Left lobe of liver (tissue), 2 donors: Measurements from ENCODE around the gene MAP3K10. TPM values are rescaled to one million over a fixed set of nuclear protein-coding genes. Genes with fewer than 3 reads are reported as not detected.
"Not testable (repeated sequence)": the region's sequence is repeated elsewhere in the genome, so short reads cannot be mapped to it uniquely, and the experiment has no call there.

Experiments
- ATAC-seq: fragments of 200-7000 bp; cut with Tn5 transposase; one replicate; pipeline ENCODE4 v1.9.1; 2020; ENCODE audit warnings: mild to moderate bottlenecking, moderate library complexity
- DNase-seq: peaks from one replicate; pipeline ENCODE4 v3.0.0-alpha.2; 2020; ENCODE audit warnings: low spot score
- total RNA-seq: library from RNA; stranded (reverse); gene quantifications from one replicate; pipeline ENCODE4 v1.2.1, GENCODE V29; 2021
- donor health status: DM: no; HTN: no; CAD: no; lungs with moderate emphysema.
- donor health status: DM: no; HTN: yes; CAD: no.

The MAP3K10 gene
- 7.7 TPM for total RNA-seq

DNA sequence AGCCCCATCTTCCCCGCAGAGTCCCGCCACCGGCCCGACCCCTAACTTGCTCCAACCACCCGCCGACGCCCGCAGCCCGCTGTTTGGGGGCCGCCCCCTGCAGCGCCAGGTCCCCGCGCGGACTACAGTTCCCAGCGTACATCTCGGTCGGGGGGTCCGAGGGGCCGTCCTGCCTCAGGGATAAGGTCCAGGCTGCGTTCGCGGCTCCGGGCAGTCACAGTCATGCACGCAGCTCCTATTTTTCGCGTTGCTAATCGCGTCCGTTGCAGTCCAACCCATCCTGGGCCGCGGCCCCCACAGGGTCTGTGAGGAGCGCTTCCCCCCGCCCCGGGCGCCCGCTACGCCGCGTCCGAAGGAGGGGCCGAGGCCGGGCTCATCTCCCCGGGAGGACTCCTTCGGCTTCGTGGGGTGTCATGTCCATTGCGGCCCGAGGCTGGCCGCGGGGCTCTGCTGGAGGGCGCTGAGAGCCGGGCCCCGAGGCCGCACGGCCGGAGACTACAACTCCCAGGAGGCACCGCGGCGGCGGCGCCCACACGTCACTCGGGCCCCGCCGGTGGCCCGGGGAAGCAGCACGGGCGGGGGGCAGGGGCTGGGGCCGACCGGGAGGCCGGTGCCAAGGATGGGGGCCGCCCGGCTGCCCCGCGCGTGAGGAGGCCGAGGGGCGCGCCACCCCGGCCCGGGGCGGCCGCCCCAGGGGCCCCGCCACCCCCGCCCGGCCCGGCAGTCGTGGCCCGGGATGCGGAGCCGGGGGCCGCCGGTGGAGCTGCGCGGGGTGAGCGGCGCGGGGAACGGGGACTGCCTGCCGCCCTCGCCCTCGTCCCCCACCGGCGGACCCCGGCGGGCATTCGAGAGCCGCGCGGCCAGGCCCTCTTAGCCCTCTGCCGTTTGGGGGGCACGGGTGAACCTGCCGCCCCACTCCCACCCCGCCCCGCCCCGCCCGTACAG is at the start of gene MAP3K10:
Gene MAP3K10 (plus strand): TSS at position 536 of the 945 bp plus-strand sequence. CDS start 606 bp downstream, outside the sequence.
- DNase-seq = peak; percentile 81
- peak; percentile 93 for ATAC-seq

DNA sequence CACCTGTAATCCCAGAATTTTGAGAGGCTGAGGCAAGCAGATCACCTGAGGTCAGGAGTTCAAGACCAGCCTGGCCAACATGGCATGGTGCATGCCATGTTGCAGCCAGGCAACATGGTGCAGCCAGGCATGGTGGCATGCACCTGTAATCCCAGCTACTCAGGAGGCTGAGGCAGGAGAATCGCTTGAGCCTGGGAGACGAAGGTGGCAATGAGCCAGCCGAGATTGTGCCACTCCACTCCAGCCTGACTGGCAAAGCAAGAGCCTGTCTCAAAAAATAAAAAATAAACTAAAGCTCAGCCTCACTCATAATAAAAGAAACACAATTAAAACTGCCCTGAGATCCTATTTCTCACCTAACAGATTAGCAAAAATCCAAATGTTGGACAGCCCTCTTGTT is 49.7 kb upstream of the MAP3K10 start:
- peak; percentile 60 for DNase-seq
- peak; percentile 39 for ATAC-seq

DNA sequence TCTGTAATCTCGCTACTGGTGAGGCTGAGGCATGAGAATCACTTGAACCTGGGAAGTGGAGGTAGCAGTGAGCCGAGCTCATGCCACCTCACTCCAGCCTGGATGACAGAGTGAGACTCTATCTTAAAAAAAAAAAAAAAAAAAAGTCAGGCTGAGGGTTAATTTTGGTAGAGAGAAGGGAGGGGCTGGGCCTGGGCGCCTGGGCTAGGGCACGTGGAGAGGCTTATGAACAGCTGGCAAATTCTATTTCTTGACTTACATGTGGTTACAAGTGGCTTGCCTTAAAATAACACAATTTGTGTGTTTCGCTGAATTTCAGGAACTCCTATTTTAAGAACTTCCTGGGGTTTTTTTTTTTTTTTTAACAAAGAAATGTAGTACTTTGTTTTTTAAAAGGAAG is 47.6 kb upstream of the MAP3K10 start:
- DNase-seq (no peak), ATAC-seq (no peak)

DNA sequence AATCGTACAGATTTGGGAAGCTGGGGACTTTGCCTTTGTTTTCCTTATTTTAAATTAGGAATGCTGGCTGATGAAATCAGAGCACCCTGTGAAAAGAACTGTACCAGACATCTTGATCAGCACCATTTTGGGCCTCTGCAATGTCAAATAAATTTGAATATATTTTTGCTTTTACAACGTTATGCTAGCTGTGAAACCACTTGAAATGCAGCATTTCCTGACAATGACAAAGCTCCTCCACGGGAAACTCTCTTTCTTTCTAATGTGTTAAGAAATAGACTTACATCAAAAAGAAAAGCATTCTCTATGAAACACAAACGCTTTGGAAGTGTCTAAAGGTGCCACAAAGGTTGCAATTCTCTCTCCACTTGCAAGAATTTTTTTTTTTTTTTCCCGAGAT is 47.1 kb upstream of the MAP3K10 start:
- DNase-seq (no peak), ATAC-seq (no peak)

DNA sequence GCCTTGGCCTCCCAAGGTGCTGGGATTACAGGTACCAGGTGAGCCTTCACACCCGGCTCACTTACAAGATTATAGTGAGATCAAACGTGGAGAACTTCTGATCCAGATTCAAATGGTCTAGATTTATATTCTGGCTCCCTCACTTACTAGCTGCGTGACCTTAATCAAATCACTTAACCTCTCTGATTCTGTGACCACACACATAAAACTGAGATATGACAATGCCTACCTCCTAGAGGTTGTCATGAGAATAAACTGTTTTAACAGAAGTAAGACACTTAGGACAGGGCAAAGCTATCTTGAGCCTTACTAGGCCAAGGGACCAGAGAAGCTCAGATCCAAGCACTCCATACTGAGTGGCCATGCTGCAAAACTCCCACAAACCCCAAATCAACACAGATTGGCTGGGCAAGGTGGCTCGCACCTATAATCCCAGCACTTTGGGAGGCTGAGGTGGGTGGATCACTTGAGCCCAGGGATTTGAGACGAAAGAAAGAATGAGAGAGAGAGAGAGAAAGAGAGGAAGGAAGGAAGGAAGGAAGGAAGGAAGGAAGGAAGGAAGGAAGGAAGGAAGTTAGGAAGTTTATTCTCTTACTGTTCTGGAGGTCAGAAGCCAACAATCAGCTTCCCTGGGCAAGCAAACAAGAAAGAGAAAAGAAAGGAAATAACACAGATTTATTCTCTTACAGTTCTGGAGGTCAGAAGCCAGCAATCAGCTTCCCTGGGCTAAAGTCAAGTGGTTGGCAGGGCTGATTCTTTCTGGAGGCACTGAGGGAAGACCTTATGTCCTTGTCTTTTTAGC is 46.1 kb upstream of the MAP3K10 start:
- no peak for DNase-seq
- ATAC-seq = no peak

DNA sequence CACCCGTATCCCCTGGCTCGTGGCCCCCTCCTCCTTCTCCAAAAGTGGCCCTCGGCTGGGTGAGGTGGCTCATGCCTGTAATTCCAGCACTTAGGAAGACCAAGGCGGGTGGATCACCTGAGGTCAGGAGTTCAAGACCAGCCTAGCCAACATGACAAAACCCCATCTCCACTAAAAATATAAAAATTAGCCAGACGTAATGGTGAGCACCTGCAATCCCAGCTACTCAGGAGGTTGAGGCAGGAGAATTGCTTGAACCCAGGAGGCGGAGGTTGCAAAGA is 45.5 kb upstream of the MAP3K10 start:
- ATAC-seq, DNase-seq: not testable (repeated sequence)

DNA sequence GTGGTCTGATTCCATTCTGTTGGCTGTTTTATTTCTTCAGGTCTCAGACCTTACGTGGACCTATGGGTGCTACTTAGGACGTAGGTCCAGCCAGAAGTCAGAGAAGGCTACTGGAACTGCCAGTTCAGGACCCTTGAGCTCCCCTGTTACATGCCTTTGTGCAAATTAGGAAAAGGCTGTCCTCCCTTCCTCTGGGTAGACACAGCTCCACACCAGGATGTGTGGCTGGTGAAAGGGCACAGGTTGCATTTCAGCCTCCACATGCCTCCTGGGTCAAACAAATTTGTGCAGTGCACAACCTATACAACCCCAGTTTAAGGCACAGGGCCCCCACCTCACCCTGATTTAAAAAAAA is 43.9 kb upstream of the MAP3K10 start:
- DNase-seq (no peak), ATAC-seq (no peak)

DNA sequence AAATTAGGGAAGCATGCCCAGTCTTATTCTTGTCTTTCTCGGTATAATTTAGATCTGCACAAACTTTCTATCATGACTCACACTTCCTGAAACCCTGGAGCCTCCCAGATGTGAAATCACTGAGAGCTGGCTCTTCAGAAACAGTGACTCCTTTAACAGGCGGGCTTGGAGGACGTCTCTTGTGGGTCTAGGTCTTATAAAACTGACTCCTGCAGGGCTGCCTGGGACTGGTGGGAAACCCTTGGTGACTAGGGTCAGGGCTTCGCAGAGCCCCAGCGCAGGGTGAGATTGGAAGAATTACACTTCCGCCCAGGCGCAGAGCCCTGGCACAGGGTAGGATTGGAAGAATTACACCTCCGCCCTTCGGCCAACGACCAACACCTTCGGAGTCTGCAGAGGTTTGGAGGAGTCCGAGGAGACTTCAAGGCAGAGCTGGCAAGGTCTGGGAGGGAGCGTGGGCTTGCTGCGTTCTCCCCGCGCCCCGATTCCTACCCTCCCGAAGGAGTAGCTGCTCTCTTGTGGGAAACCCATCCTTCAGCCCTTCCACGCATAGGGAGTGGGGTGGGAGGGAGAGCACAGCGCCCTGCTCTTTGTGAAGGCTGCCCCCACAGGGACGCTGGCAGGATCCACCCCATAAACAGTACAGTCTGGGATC is 43.4 kb upstream of the MAP3K10 start:
- DNase-seq (peak; percentile 37), ATAC-seq (no peak)

DNA sequence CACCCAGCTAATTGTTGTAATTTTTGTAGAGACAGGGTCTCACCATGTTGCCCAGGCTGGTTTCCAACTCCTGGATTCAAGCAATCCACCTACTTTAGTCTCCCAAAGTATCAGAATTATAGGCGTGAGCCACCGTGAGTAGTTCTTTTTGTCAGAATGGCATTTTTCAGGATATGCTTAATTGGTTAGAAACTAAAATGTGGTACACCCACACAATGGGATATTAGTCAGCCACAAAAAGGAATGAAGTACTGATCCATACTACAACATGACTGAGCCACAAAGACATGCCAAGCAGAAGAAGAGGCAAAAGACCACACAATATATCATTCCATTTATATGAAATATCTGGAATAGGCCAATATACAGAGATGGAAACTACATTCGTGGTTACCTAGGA is 41.7 kb upstream of the MAP3K10 start:
- no peak for ATAC-seq

DNA sequence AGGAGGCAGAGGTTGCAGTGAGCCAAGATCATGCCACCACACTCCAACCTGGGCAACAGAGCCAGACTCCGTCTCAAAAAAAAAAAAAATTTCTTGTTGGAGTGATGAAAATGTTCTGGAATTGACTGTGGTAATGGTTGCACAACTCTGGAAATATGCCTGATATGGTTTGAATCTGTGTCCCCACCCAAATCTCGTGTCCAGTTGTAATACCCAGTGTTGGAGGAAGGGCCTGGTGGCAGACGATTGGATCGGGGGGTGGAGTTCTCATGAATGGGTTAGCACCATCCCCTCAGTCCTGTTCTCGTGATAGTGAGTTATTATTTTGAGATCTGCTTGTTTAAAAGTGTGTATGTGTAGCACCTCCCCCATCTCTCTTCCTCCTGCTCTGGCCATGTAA is 41.1 kb upstream of the MAP3K10 start:
- no peak for ATAC-seq
- peak; percentile 4 for DNase-seq

More for the DNA sequence above, 41.7 kb upstream of the MAP3K10 start:
- no peak for DNase-seq

DNA sequence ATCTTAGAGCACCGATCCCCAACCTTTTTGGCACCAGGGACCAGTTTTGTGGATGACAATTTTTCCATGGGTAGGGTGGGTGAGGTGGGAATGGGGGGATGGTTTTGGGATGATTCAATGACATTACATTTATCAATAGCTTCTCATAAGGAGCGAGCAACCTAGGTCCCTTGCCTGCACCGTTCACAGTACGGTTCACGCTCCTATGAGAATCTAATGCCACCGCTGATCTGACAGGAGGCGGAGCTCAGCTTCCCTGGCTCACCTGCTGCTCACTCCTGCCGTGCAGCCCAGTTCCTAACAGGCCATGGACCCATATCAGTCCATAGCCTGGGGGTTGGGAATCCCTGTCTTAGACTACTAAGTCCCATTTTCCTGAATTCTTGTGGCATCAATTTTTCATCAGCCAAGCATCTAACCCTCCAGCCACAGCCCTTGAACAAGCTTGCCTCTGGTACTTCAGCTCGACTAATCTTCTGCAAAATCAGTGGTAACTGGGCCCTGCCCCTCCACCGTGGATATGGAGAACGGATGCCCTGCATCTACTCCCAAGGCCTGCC is 37.0 kb upstream of the MAP3K10 start:
- ATAC-seq (no peak), DNase-seq (no peak)

DNA sequence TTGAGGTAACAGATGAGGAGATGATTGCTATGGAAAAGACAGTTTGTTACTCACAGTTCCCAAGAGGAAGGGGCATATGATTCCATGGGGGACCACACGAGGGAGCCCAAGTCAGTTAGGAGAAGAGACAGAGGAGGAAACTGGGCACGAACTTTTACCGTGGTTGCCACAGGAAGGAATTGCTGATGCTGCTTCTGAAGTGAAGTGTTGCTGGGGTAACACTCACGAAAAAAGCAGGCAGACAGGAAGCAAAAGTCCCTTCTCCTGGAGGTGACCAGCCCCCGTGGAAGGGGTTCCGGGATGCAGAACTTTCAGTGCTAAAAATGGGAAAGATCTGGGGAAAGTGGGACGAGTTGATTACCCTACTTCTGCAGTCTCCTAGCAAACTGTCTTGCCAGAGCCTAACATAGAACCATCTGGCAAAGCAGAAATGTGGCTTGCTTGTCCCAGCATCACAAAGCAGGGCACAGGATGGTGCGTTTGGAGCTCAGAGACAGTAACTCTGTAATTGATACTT is 35.4 kb upstream of the MAP3K10 start:
- ATAC-seq (peak; percentile 59), DNase-seq (no peak)

DNA sequence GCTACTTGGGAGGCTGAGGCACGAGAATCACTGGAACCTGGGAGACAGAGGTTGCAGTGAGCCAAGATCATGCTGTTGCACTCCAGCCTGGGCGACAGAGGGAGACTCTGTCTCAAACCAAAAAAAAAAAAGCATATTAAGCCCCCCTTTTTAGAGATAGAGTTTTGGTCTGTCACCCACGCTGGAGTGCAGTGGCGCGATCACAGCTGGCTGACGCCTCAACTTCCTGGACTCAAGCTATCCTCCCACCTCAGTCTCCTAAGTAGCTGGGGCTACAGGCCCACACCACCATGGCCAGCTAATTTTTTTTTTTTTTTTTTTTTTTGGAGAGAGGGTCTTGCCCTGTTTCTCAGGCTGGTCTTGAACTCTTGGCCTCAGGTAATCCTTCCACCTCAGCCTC is 34.2 kb upstream of the MAP3K10 start:
- ATAC-seq (no peak), DNase-seq (no peak)

DNA sequence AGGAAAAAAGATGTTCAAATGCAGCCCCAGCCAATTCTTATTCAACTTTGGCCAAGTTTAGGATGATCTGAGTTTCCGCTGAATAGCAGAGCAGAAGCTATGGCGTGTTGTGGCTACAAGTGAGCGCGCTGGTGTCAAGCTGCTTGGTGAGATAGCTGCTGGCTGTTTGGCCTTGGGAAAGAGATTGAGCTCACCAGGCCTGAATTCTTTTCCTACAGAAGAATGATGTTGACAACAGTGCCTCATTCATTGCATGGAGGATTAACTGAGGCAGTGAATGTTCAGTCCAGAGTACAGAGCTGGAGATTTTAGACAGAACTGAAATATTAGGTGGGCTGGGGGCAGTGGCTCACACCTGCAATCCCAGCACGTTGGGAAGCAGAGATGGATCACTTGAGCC is 31.5 kb upstream of the MAP3K10 start:
- DNase-seq (no peak), ATAC-seq (no peak)

DNA sequence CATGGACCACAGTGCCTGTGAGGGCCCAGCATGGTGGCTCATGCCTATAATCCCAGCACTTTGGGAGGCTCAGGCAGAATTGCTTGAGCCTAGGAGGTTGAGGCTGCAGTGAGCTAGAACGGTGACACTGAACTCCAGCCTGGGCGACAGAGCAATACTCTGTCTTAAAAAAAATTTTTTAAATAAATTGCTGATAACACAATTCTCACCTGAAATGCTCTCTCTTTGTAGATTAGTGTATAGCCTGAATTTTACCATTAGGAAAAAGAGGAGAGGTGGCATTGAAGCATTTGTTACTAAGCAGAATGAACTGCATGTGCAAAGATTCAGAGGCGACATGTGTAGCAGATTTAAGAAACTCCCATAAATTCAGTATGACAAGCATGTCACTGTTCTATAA is 29.1 kb upstream of the MAP3K10 start:
- DNase-seq = no peak
- no peak for ATAC-seq

DNA sequence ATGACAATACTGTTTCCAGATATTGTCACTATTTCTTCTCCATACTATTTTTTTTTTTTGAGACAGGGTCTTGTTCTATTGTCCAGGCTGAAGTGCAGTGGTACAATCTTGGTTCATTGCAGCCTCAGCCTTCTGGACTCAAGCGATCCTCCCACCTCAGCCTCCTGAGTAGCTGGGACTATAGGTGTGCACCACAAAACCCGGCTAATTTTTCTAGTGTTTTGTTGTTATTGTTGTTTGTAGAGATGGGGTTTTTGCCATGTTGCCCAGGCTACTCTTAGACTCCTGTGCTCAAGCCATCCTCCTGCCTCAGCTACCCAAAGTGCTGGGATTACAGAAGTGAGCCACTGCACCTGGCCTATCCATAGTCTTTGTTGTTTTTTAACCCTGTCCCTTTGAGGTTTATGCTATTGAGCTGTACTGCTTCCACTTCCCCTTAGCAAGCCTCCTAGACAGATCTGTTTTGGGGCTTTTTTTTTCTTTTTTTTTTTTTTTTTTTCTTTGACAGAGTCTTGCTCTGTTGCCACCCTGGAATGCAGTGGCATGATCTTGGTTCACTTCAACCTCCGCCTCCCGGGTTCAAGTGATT is 27.6 kb upstream of the MAP3K10 start:
- DNase-seq = no peak
- no peak for ATAC-seq

DNA sequence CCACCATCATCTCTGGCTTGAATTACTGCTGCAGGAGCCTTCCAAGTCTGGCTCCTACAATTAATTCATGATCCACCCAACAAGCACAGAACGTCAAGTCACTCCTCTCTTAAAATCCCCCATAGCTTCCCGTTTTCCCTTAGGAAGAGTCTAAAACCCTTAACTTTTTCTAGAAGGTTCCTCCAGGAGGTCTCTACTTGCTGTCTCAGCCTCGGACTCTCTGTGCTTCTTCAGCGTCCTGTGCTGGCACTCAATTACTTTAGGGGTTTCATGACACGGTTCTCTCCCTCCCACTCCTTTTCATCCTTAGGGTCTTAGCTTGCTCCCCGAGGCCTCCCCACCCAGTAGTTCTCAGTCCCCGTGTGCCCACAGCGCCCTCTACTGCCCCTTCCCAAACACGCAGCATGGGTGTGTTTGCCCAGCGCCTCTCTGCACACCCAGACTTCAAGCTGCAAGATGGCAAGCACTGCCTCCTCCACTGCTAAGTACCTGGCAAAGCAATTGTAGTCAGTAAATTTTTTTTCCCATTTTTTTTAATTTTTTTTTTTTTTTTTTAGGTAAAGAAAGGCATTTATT is 25.8 kb upstream of the MAP3K10 start:
- no peak for DNase-seq
- ATAC-seq = peak; percentile 66

DNA sequence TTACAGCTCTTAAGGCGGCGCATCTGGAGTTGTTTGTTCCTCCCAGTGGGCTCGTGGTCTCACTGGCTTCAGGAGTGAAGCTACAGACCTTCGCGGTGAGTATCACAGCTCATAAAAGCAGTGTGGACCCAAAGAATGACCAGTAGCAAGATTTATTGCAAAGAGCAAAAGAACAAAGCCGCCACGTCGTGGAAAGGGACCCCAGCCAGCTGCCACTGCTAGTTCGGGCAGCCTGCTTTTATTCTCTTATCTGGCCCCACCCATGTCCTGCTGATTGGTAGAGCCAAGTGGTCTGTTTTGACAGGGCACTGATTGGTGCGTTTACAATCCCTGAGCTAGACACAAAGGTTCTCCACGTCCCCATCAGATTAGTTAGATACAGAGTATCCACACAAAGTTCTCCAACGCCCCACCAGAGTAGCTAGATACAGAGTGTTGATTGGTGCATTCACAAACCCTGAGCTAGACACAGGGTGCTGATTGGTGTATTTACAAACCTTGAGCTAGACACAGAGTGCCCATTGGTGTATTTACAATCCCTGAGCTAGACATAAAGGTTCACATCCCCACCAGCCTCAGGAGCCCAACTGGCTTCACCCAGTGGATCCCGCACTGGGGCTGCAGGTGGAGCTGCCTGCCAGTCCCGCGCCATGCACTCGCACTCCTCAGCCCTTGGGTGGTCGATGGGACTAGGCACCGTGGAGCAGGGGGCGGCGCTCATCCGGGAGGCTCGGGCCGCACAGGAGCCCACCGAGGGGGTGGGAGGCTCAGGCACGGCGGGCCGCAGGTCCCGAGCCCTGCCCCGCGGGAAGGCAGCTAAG is 21.5 kb upstream of the MAP3K10 start:
- not testable (repeated sequence) for ATAC-seq, DNase-seq

DNA sequence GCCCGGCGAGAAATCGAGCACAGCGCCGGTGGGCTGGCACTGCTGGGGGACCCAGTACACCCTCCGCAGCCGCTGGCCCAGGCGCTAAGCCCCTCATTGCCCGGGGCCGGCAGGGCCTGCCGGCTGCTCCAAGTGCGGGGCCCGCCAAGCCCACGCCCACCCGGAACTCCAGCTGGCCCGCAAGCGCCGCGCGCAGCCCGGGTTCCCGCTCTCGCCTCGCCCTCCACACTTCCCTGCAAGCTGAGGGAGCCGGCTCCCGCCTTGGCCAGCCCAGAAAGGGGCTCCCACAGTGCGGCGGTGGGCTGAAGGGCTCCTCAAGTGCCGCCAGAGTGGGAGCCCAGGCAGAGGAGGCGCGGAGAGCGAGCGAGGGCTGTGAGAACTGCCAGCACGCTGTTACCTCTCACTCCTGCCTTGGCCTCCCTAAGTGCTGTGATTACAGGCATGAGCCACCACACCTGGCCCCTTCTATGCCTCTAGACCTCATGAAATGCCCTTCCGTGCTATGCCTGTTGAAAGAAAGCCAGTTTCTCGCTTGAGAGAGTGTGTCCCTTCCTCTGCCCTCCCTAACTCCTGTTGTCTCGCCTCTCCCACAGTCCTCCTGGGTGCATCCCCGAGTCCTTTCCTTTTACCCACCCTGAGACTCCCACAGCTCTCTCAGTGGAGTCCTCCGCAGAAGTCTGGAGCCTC is 20.8 kb upstream of the MAP3K10 start:
- DNase-seq, ATAC-seq: not testable (repeated sequence)
